ENCODE results near the gene CRPPA.

The CRPPA gene

DNA sequence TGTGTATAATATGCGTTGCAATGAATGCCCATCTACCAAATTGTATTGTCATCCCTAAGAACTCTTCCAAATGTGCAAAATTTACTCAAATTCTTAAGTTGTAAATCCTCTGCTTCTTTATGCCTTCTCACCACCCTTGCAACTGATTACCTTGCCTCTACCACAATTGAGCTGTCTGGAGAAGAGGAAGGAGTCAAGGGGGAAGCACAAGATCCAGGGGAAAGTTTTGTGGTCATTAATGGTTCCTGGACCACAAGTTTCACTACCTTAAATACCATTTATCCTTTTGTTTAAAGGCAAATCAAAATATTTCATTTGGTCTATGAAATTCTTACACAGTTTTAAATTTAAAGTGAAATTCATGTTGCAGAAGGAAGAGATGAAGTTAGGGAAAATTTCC, 16.7 kb downstream of the CRPPA start:
- TF ChIP-seq, protein P1, sequence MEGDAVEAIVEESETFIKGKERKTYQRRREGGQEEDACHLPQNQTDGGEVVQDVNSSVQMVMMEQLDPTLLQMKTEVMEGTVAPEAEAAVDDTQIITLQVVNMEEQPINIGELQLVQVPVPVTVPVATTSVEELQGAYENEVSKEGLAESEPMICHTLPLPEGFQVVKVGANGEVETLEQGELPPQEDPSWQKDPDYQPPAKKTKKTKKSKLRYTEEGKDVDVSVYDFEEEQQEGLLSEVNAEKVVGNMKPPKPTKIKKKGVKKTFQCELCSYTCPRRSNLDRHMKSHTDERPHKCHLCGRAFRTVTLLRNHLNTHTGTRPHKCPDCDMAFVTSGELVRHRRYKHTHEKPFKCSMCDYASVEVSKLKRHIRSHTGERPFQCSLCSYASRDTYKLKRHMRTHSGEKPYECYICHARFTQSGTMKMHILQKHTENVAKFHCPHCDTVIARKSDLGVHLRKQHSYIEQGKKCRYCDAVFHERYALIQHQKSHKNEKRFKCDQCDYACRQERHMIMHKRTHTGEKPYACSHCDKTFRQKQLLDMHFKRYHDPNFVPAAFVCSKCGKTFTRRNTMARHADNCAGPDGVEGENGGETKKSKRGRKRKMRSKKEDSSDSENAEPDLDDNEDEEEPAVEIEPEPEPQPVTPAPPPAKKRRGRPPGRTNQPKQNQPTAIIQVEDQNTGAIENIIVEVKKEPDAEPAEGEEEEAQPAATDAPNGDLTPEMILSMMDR (IDR thresholded peaks at IDR 0.05; ENCODE audit: borderline replicate concordance, control extremely low read depth, extremely low read depth, insufficient read depth, missing control alignments), result no peak
- in situ Hi-C loops (cut with MboI; ENCODE audit: low sequenced_read_pairs, unreplicated experiment), result no loop called here
- DNase-seq (ENCODE audit: low spot score), result no peak

DNA sequence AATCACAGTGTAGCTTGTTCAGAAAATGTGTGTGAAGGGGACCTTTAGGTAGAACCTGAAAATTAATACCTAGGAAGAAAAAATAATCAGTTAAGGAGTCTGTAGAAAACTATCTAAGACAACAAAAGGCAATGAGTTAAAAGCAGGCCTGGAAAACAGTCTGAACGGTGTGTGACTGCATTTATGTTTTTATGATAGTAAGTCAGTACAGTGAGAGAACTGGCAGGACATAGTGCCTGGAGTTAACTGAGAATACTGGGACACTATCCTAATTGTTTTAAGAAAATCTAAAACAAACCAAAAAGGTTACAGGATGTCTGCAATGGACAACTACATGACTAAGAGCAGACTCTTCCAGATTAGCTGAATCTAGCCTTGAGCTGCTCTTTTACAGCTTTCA, 17.9 kb downstream of the CRPPA start:
- TF ChIP-seq, protein P1 (IDR thresholded peaks at IDR 0.05; ENCODE audit: borderline replicate concordance, control extremely low read depth, extremely low read depth, insufficient read depth, missing control alignments), result no peak
- in situ Hi-C loops (cut with MboI; ENCODE audit: low sequenced_read_pairs, unreplicated experiment), result no loop called here
- DNase-seq (ENCODE audit: low spot score), result no peak

DNA sequence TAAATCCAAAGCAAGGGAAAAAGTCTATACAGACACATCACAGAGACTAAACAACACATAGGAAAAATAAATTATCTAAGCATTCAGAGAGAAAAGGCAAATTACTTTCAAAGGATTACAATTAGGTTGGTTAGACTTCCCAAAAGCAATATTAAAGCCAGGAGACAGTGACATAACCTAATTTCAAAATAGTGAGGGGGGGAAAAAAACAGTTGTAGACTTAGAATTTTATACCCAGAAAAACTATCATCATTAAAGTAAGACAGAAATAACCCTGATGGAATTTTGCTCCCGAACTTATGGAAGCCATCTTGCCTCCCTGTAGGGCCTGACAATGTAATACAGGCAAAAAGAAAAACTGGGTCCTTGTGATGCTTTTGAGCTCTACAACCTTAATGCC, 18.4 kb downstream of the CRPPA start:
- in situ Hi-C loops (cut with MboI; ENCODE audit: low sequenced_read_pairs, unreplicated experiment), result no loop called here
- no peak for DNase-seq (ENCODE audit: low spot score)
- TF ChIP-seq, protein P1 (IDR thresholded peaks at IDR 0.05; ENCODE audit: borderline replicate concordance, control extremely low read depth, extremely low read depth, insufficient read depth, missing control alignments), result no peak

DNA sequence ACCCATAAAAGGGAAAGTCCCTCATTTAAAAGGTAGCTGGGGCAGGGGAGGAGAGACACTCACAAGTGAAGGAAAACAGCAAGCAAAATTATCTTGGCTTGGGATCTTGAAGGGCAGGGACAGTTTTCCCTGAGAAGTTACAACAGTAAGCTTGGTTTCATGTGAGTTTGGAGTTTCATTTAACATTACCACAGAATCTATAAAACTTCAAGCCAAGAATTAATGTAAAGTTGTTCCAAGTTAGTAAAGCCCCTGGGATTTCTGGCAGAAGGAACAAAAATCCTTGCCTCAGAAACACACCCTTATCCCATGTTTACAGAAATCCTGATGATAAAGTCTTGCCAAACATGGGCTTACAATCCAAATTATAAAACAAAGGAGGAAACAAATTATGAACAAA, 19.2 kb downstream of the CRPPA start:
- DNase-seq (ENCODE audit: low spot score), result no peak
- TF ChIP-seq, protein P1 (IDR thresholded peaks at IDR 0.05; ENCODE audit: borderline replicate concordance, control extremely low read depth, extremely low read depth, insufficient read depth, missing control alignments), result no peak
- in situ Hi-C loops (cut with MboI; ENCODE audit: low sequenced_read_pairs, unreplicated experiment), result no loop called here

DNA sequence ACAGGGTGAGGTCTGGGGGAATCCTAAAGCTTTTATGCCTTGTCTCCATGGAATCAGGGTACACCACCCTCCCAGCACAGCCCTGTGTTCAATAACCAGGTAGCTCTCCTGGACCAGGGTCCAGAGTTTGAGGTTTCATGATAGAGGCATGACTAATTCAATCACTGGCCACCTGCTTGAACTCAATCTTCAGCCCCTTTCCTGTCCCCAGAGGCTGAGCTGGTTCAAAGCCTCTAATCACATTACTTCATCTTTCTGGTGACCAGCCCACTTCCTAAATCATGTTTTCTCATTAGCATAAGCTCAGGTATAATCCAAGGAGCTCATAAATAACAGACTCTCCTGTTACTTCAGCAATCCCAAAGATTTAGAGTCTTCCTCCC, 20.5 kb downstream of the CRPPA start:
- no peak for DNase-seq (ENCODE audit: low spot score)
- TF ChIP-seq, protein P1 (IDR thresholded peaks at IDR 0.05; ENCODE audit: borderline replicate concordance, control extremely low read depth, extremely low read depth, insufficient read depth, missing control alignments), result no peak
- in situ Hi-C loops (cut with MboI; ENCODE audit: low sequenced_read_pairs, unreplicated experiment), result no loop called here

DNA sequence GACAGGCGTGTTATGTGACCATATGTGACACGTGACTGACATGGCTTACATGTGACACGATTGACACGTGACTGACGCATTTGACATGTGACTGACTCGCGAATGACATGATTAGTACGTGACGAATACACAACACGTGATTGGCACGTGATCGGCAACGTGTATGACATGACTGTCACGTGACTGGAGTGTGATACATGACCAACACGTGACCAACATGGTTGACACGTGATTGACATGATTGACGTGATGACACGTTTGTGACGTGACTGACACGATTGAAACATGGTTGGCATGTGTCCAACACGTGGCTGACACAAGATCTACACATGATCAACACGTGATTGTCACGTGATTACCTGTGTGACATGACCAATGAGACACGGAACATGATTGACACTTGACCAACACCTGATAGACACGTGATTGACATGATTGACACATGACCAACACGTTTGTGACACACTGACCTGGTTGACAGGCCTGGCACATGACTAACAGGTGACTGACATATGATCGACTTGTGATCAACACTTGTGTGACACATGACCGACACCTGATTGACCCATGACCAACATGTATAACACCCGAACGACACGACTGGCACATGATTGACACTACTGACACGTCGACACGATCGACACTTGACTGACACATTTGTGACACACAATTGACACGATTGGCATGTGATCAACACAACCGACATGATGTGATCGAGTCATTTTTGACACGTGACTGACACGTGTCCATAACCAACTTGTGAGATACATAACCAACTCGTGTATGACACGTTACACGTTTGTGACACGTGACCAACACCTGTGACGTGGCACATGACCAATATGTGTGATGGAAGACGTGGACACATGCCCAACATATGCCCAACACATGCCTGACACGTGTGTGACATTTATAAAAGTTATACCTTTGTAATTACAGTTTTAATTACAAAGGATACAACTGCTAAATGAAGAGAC, 21.1 kb downstream of the CRPPA start:
- in situ Hi-C loops (cut with MboI; ENCODE audit: low sequenced_read_pairs, unreplicated experiment), result no loop called here
- DNase-seq (ENCODE audit: low spot score), result no peak
- TF ChIP-seq, protein P1 (IDR thresholded peaks at IDR 0.05; ENCODE audit: borderline replicate concordance, control extremely low read depth, extremely low read depth, insufficient read depth, missing control alignments), result no peak
